RWPE2 (cell line): Measurements from ENCODE around the gene THSD4.
"Not testable (repeated sequence)": the region's sequence is repeated elsewhere in the genome, so short reads cannot be mapped to it uniquely, and the experiment has no call there.

Source experiments
- ATAC-seq: fragments of 200-7000 bp; cut with Tn5 transposase; 3 replicates; pipeline ENCODE4 v1.9.1; 2021; ENCODE audit warnings: low read depth
- DNase-seq: peaks from one replicate; pipeline ENCODE4 v3.0.0-alpha.2; 2020; ENCODE audit warnings: low spot score
- H3K27ac ChIP-seq: fragments of 450-650 bp; 2 replicates; pipeline ENCODE4 v1.5.1; 2017; ENCODE audit warnings: mild to moderate bottlenecking; ENCODE audit not compliant: poor library complexity, severe bottlenecking
- H3K27me3 ChIP-seq: fragments of 250-450 bp; sonication (Bioruptor Pico); 2 replicates; pipeline ENCODE4 v1.5.1; 2021; ENCODE audit warnings: mild to moderate bottlenecking, moderate library complexity; ENCODE audit not compliant: insufficient read depth, poor library complexity, severe bottlenecking
- H3K36me3 ChIP-seq: fragments of 250-450 bp; sonication (Bioruptor Pico); 2 replicates; pipeline ENCODE4 v1.5.1; 2020; ENCODE audit warnings: low read depth, mild to moderate bottlenecking, moderate library complexity
- H3K4me1 ChIP-seq: fragments of 250-450 bp; sonication (Bioruptor Pico); 2 replicates; pipeline ENCODE4 v1.5.1; 2021; ENCODE audit warnings: mild to moderate bottlenecking, moderate library complexity; ENCODE audit not compliant: insufficient read depth, poor library complexity, severe bottlenecking
- H3K4me3 ChIP-seq: fragments of 250-450 bp; sonication (Bioruptor Pico); 2 replicates; pipeline ENCODE4 v1.5.1; 2021; ENCODE audit warnings: mild to moderate bottlenecking, moderate library complexity; ENCODE audit not compliant: severe bottlenecking
- H3K9me3 ChIP-seq: fragments of 250-450 bp; sonication (Bioruptor Pico); 2 replicates; pipeline ENCODE4 v1.5.1; 2021; ENCODE audit warnings: mild to moderate bottlenecking, moderate library complexity; ENCODE audit not compliant: severe bottlenecking
- CTCF ChIP-seq: fragments of 450-650 bp; IDR thresholded peaks from one replicate; pipeline ENCODE4 v1.5.1; 2017; ENCODE audit warnings: mild to moderate bottlenecking, moderate library complexity; ENCODE audit not compliant: poor library complexity, severe bottlenecking

The THSD4 gene

DNA sequence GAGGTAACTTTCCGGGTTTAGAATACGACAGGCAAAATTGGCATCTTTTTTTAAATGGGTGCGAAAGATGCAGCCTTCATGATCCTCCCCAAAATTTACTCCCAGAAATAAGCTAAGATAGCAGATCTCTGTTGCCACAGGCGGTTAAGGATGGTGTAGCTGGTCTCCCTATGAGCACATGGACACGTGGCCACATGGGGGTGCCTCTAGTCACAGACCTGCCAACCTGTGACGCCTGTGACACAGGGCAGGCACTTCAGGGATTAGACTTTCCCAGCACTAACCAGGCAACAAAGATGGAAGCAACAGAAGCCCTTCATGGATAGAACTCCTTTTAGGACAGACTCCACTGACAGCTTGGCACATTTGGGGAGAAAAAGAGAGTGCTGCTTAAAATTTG is 320.3 kb downstream of the THSD4 start:
- Histone ChIP-seq H3K4me1 (peaks cover 44% of the 10 kb centered on the region), H3K9me3 (no peaks in the 10 kb centered on the region), H3K4me3 (no peak overlapping the region), H3K27ac (peak overlapping the region; percentile 88), H3K27me3 (no peaks in the 10 kb centered on the region), H3K36me3 (peaks cover 33% of the 10 kb centered on the region)
- ATAC-seq = no peak
- DNase-seq = no peak
- no peak for TF ChIP-seq CTCF

GRCh38 chr15:71436854-71437253 is 321.6 kb downstream of the THSD4 start:
- no peaks in the 10 kb centered on the region for H3K27me3 ChIP-seq
- DNase-seq (no peak), ATAC-seq (no peak)
- no peak for TF ChIP-seq CTCF
- H3K4me1 ChIP-seq = peaks cover 42% of the 10 kb centered on the region
- peak overlapping the region; percentile 88 for H3K27ac ChIP-seq
- peaks cover 33% of the 10 kb centered on the region for H3K36me3 ChIP-seq
- no peak overlapping the region for H3K4me3 ChIP-seq
- no peaks in the 10 kb centered on the region for H3K9me3 ChIP-seq

GRCh38 chr15:71437404-71437803 is 322.1 kb downstream of the THSD4 start:
- H3K4me1 ChIP-seq = peaks cover 42% of the 10 kb centered on the region
- DNase-seq (no peak), ATAC-seq (no peak)
- no peak for TF ChIP-seq CTCF
- H3K9me3 ChIP-seq = no peaks in the 10 kb centered on the region
- peak overlapping the region; percentile 88 for H3K27ac ChIP-seq
- H3K27me3 ChIP-seq = no peaks in the 10 kb centered on the region
- peaks cover 33% of the 10 kb centered on the region for H3K36me3 ChIP-seq
- H3K4me3 ChIP-seq = no peak overlapping the region

DNA sequence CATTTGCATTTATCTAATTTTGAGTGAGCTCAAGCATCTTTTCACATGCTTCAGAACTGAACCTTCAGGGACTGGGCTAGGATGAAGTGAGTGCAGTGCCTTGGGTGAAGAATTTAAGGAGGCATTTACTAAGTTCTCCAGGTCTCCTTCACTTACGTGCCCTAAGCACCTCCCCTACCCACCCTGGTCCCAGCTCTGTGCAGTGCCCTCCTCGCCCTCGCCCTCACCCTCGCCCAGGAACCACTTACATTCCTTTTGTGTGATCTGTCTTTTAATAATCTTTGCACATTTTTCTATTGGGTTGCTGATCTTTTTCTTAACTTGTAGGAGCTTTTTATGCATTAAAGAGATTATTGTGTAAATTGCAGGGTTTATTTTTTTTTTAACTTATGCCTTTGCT is 322.6 kb downstream of the THSD4 start:
- H3K4me1 ChIP-seq = peaks cover 40% of the 10 kb centered on the region
- peak; percentile 96 for ATAC-seq
- no peak overlapping the region for H3K4me3 ChIP-seq
- TF ChIP-seq CTCF = no peak
- peak overlapping the region; percentile 88 for H3K27ac ChIP-seq
- no peaks in the 10 kb centered on the region for H3K27me3 ChIP-seq
- DNase-seq = peak; percentile 85
- no peaks in the 10 kb centered on the region for H3K9me3 ChIP-seq
- peaks cover 33% of the 10 kb centered on the region for H3K36me3 ChIP-seq

- not testable (repeated sequence) for H3K4me3 ChIP-seq, ATAC-seq, H3K9me3 ChIP-seq, H3K27me3 ChIP-seq, DNase-seq
- peak overlapping the region; percentile 88 for H3K27ac ChIP-seq
- peaks cover 51% of the 10 kb centered on the region for H3K4me1 ChIP-seq
- H3K36me3 ChIP-seq = peaks cover 31% of the 10 kb centered on the region
These were observed 324.2 kb downstream of the THSD4 start for GRCh38 chr15:71439478-71439877.
